Spleen (tissue), 11 donors: ENCODE results near the gene AKAP9. TPM values are rescaled to one million over a fixed set of nuclear protein-coding genes. Genes with fewer than 3 reads are reported as not detected.

Experiments
- DNase-seq: peaks from one replicate; pipeline ENCODE4 v3.0.0-alpha.2; 2020
- H3K27ac ChIP-seq, 8 donors: fragments of 200-600 bp; sonication (generic) in 7 of 8; 1 replicate in 4 of 8; 2 replicates in 4 of 8; pipeline versions ENCODE4 v1.5.0 to v1.8.0; 2016 to 2021; ENCODE audit warnings: inconsistent platforms in 4 of 8, mild to moderate bottlenecking in 4 of 8, moderate library complexity in 1 of 8
- H3K27me3 ChIP-seq, 7 donors: fragments of 200-600 bp; sonication (generic) in 6 of 7; replicated peaks in 1 of 7; 1 replicate in 4 of 7; 2 replicates in 3 of 7; pipeline versions ENCODE4 v1.5.0 to v1.8.0; 2016 to 2021; ENCODE audit warnings: inconsistent platforms in 3 of 7, mild to moderate bottlenecking in 1 of 7
- H3K36me3 ChIP-seq, 6 donors: fragments of 200-600 bp; sonication (generic) in 5 of 6; 1 replicate in 4 of 6; 2 replicates in 2 of 6; pipeline versions ENCODE4 v1.5.0 to v1.8.0; 2016 to 2021; ENCODE audit warnings: inconsistent platforms in 2 of 6
- H3K4me1 ChIP-seq, 6 donors: fragments of 200-600 bp; sonication (generic) in 5 of 6; 1 replicate in 3 of 6; 2 replicates in 3 of 6; pipeline versions ENCODE4 v1.5.0 to v1.8.0; 2016 to 2021; ENCODE audit warnings: inconsistent platforms in 3 of 6
- H3K4me3 ChIP-seq, 8 donors: fragments of 200-600 bp; sonication (generic) in 7 of 8; 1 replicate in 4 of 8; 2 replicates in 4 of 8; pipeline versions ENCODE4 v1.5.0 to v1.8.0; 2016 to 2021; ENCODE audit warnings: inconsistent platforms in 4 of 8, mild to moderate bottlenecking in 4 of 8, moderate library complexity in 2 of 8
- H3K9me3 ChIP-seq, 8 donors: fragments of 200-600 bp; sonication (generic) in 7 of 8; 1 replicate in 4 of 8; 2 replicates in 4 of 8; pipeline versions ENCODE4 v1.5.0 to v1.8.0; 2016 to 2021; ENCODE audit warnings: inconsistent platforms in 4 of 8
- CTCF ChIP-seq, 11 experiments: fragments of 200-600 bp in 7 of 11; fragments of 450-650 bp in 4 of 11; sonication (generic) in 4 of 11; IDR thresholded peaks in 8 of 11; conservative IDR thresholded peaks in 3 of 11; 1 replicate in 7 of 11; 2 replicates in 4 of 11; pipeline versions ENCODE4 v1.4.0 to v1.8.0; 2016 to 2021; ENCODE audit warnings: antibody characterized with exemption in 11 of 11, inconsistent platforms in 4 of 11, mild to moderate bottlenecking in 1 of 11
- POLR2A ChIP-seq, 3 donors: fragments of 450-650 bp; IDR thresholded peaks; one replicate each; pipeline ENCODE4 v1.5.1; 2017; ENCODE audit warnings: antibody characterized with exemption in 3 of 3, mild to moderate bottlenecking in 1 of 3
- POLR2AphosphoS5 ChIP-seq, 3 donors: sonication (generic); formaldehyde crosslinking; IDR thresholded peaks; one replicate each; pipeline ENCODE4 v1.5.1; 2017; ENCODE audit warnings: antibody characterized with exemption in 3 of 3
- WGBS, 5 donors: extraction: QIAGEN DNeasy Blood & Tissue Kit in 3 of 5; methylation state at CpG; one replicate each; pipeline versions ENCODE4 v1.1.5 to v1.1.7; 2013 to 2018; 5-methylcytosine and 5-hydroxymethylcytosine counted together
- intact Hi-C: fragments of 100-400 bp; cut with DNase I; formaldehyde crosslinking; loops from one replicate; pipeline ENCODE4 v1.15.0; 2023; ENCODE audit warnings: low total_unique reads
- polyA plus RNA-seq, 3 donors: library from polyadenylated mRNA; stranded (reverse); fragments of 200-250 nt; gene quantifications; one replicate each; pipeline ENCODE4 v1.2.1, GENCODE V29; 2013
- total RNA-seq, 7 donors: library from RNA; depleted of rRNA in 3 of 7; stranded (reverse); fragments of >200 nt in 3 of 7; fragmentation: NEBNext Ultra II Directional in 4 of 7; extraction: Animal tissue kit (Norgen Biotek cat#: 25700) in 4 of 7; gene quantifications; one replicate each; pipeline versions ENCODE4 v1.1.0 to v1.2.1, GENCODE V29; 2016 to 2021
- donor health status: healthy with polysubstance abuse.
- donor health status: DM: no; HTN: no; CAD: no; lungs with moderate emphysema.
- donor health status: DM: no; HTN: no; CAD: no.
- donor health status: Bipolar disorder and iron deficiency.
- donor health status: healthy.
- donor health status: DM: no; HTN: no; CAD: no.
- donor health status: DM: yes; HTN: yes; CAD: no.

AKAP9 gene
- total and polyA plus RNA-seq, 10 donors, result 7.5 to 100 (median 68.5) TPM

GRCh38 chr7:92119213-92119759 lies 178.6 kb downstream of the AKAP9 start:
- H3K36me3 ChIP-seq, result peaks cover 0 to 96% (median 36%) of the 10 kb centered on the region in 6 donors
- 90 to 100% (median 94%) methylated on average over 1 of the region's 1 CpG for whole genome bisulfite sequencing, 5 donors
- H3K27me3 ChIP-seq, result no peaks in the 10 kb centered on the region

GRCh38 chr7:92121681-92122080 lies 181.0 kb downstream of the AKAP9 start:
- TF ChIP-seq POLR2AphosphoS5 (IDR thresholded peaks at IDR 0.05) (no peak), POLR2A (IDR thresholded peaks at IDR 0.05) (no peak), CTCF (IDR thresholded peaks at IDR 0.05 in 8 of 11, conservative IDR thresholded peaks at IDR 0.05 in 3 of 11) (no peak)
- no peaks in the 10 kb centered on the region for H3K27me3 ChIP-seq
- H3K36me3 ChIP-seq, result peaks cover 0 to 96% (median 49%) of the 10 kb centered on the region in 6 donors

More at GRCh38 chr7:92119213-92119759, 178.6 kb downstream of the AKAP9 start:
- no peak for TF ChIP-seq CTCF (IDR thresholded peaks at IDR 0.05 in 8 of 11, conservative IDR thresholded peaks at IDR 0.05 in 3 of 11)
- no peak for TF ChIP-seq POLR2A (IDR thresholded peaks at IDR 0.05)
- TF ChIP-seq POLR2AphosphoS5 (IDR thresholded peaks at IDR 0.05), result no peak
- DNase-seq, result no peak
- no peaks in the 10 kb centered on the region for H3K9me3 ChIP-seq
- no peaks in the 10 kb centered on the region for H3K4me1 ChIP-seq
- intact Hi-C loops, result no loop called here
- H3K4me3 ChIP-seq, result no peak overlapping the region
- no peak overlapping the region for H3K27ac ChIP-seq

GRCh38 chr7:92131093-92131492 lies 190.4 kb downstream of the AKAP9 start:
- WGBS, 5 donors, result 74 to 84% (median 83%) methylated on average over 5 of the region's 5 CpGs
- no peak for DNase-seq
- intact Hi-C loops, result no loop called here
- TF ChIP-seq CTCF (IDR thresholded peaks at IDR 0.05 in 8 of 11, conservative IDR thresholded peaks at IDR 0.05 in 3 of 11), result no peak
- TF ChIP-seq POLR2A (IDR thresholded peaks at IDR 0.05), result no peak
- no peak for TF ChIP-seq POLR2AphosphoS5 (IDR thresholded peaks at IDR 0.05)
- no peak overlapping the region for H3K4me3 ChIP-seq
- H3K4me1 ChIP-seq, result peaks cover 4 to 48% (median 27%) of the 10 kb centered on the region in 6 donors
- H3K9me3 ChIP-seq, result no peaks in the 10 kb centered on the region
- H3K36me3 ChIP-seq, result peaks cover 3 to 50% (median 21%) of the 10 kb centered on the region in 6 donors
- no peaks in the 10 kb centered on the region for H3K27me3 ChIP-seq
- no peak overlapping the region for H3K27ac ChIP-seq

More at GRCh38 chr7:92121681-92122080, 181.0 kb downstream of the AKAP9 start:
- Histone ChIP-seq H3K4me1 (no peaks in the 10 kb centered on the region), H3K4me3 (no peak overlapping the region), H3K9me3 (no peaks in the 10 kb centered on the region), H3K27ac (no peak overlapping the region)
- DNase-seq, result no peak
- intact Hi-C loops, result no loop called here

- 53 to 79% (median 73%) methylated on average over 4 of the region's 4 CpGs for WGBS, 5 donors
- TF ChIP-seq POLR2A (IDR thresholded peaks at IDR 0.05), result no peak
- no peak for TF ChIP-seq CTCF (IDR thresholded peaks at IDR 0.05 in 8 of 11, conservative IDR thresholded peaks at IDR 0.05 in 3 of 11)
- no peak for TF ChIP-seq POLR2AphosphoS5 (IDR thresholded peaks at IDR 0.05)
- Histone ChIP-seq H3K27ac (no peak overlapping the region), H3K27me3 (no peaks in the 10 kb centered on the region), H3K4me3 (no peak overlapping the region), H3K36me3 (peaks cover 3 to 42% (median 19%) of the 10 kb centered on the region in 6 donors), H3K4me1 (peaks cover 4 to 48% (median 27%) of the 10 kb centered on the region in 6 donors), H3K9me3 (no peaks in the 10 kb centered on the region)
- DNase-seq, result no peak
- intact Hi-C loops, result no loop called here
Measured at GRCh38 chr7:92131764-92132330, 191.2 kb downstream of the AKAP9 start.
